GM21526 (cell line): Measurements from ENCODE around the gene CEL.
"Not testable (repeated sequence)": the region's sequence is repeated elsewhere in the genome, so short reads cannot be mapped to it uniquely, and the experiment has no call there.

ENCODE experiments used
- ATAC-seq: cut with Tn5 transposase; IDR thresholded peaks from one replicate; pipeline ENCODE4 v1.9.1; 2021; ENCODE audit warnings: moderate library complexity; ENCODE audit not compliant: unreplicated experiment, low FRiP score

CEL gene

DNA sequence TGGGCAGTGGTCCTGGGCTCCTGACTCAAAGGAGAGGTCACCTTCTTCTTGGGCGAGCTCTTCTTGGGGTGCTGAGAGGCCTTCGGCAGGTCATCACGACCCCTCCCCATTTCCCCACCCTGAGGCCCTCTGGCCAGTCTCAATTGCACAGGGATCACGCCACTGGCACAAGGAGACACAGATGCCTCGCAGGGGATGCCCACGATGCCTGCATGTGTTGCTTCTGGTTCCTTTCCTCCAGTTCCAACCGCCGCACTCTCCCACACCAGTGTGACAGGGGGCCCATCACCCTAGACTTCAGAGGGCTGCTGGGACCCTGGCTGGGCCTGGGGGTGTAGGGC lies 1.3 kb downstream of the CEL start:
- ATAC-seq, result no peak

DNA sequence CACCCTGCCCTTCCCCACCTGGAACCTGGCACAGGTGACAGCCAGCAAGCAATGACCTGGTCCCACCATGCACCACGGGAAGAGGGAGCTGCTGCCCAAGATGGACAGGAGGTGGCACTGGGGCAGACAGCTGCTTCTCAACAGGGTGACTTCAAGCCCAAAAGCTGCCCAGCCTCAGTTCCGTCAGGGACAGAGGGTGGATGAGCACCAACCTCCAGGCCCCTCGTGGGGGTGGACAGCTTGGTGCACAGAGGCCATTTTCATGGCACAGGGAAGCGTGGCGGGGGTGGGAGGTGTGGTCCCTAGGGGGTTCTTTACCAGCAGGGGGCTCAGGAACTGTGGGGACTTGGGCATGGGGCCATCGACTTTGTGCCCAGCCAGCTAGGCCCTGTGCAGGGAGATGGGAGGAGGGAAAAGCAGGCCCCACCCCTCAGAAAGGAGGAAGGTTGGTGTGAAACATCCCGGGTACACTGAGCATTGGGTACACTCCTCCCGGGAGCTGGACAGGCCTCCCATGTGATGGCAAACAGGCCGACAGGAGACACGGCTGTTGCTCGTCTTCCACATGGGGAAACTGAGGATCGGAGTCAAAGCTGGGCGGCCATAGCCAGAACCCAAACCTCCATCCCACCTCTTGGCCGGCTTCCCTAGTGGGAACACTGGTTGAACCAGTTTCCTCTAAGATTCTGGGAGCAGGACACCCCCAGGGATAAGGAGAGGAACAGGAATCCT lies 1.9 kb downstream of the CEL start:
- no peak for ATAC-seq

DNA sequence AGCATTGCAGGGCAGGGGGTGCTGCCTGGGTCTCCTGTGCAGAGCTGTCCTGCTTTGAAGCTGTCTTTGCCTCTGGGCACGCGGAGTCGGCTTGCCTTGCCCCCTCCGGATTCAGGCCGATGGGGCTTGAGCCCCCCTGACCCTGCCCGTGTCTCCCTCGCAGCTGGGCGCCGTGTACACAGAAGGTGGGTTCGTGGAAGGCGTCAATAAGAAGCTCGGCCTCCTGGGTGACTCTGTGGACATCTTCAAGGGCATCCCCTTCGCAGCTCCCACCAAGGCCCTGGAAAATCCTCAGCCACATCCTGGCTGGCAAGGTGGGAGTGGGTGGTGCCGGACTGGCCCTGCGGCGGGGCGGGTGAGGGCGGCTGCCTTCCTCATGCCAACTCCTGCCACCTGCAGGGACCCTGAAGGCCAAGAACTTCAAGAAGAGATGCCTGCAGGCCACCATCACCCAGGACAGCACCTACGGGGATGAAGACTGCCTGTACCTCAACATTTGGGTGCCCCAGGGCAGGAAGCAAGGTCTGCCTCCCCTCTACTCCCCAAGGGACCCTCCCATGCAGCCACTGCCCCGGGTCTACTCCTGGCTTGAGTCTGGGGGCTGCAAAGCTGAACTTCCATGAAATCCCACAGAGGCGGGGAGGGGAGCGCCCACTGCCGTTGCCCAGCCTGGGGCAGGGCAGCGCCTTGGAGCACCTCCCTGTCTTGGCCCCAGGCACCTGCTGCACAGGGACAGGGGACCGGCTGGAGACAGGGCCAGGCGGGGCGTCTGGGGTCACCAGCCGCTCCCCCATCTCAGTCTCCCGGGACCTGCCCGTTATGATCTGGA lies 2.7 kb downstream of the CEL start:
- no peak for ATAC-seq

DNA sequence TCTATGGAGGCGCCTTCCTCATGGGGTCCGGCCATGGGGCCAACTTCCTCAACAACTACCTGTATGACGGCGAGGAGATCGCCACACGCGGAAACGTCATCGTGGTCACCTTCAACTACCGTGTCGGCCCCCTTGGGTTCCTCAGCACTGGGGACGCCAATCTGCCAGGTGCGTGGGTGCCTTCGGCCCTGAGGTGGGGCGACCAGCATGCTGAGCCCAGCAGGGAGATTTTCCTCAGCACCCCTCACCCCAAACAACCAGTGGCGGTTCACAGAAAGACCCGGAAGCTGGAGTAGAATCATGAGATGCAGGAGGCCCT lies 3.2 kb downstream of the CEL start:
- no peak for ATAC-seq

DNA sequence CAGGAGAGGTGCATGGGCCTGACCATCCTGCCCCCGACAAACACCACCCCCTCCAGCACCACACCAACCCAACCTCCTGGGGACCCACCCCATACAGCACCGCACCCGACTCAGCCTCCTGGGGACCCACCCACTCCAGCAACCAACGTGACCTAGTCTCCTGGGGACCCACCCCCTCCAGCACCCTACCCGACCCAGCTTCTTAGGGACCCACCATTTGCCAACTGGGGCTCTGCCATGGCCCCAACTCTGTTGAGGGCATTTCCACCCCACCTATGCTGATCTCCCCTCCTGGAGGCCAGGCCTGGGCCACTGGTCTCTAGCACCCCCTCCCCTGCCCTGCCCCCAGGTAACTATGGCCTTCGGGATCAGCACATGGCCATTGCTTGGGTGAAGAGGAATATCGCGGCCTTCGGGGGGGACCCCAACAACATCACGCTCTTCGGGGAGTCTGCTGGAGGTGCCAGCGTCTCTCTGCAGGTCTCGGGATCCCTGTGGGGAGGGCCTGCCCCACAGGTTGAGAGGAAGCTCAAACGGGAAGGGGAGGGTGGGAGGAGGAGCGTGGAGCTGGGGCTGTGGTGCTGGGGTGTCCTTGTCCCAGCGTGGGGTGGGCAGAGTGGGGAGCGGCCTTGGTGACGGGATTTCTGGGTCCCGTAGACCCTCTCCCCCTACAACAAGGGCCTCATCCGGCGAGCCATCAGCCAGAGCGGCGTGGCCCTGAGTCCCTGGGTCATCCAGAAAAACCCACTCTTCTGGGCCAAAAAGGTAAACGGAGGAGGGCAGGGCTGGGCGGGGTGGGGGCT lies 4.6 kb downstream of the CEL start:
- no peak for ATAC-seq

DNA sequence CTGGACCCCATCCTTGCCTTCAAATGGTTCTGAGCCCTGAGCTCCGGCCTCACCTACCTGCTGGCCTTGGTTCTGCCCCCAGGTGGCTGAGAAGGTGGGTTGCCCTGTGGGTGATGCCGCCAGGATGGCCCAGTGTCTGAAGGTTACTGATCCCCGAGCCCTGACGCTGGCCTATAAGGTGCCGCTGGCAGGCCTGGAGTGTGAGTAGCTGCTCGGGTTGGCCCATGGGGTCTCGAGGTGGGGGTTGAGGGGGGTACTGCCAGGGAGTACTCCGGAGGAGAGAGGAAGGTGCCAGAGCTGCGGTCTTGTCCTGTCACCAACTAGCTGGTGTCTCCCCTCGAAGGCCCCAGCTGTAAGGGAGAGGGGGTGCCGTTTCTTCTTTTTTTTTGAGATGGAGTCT lies 5.2 kb downstream of the CEL start:
- no peak for ATAC-seq

DNA sequence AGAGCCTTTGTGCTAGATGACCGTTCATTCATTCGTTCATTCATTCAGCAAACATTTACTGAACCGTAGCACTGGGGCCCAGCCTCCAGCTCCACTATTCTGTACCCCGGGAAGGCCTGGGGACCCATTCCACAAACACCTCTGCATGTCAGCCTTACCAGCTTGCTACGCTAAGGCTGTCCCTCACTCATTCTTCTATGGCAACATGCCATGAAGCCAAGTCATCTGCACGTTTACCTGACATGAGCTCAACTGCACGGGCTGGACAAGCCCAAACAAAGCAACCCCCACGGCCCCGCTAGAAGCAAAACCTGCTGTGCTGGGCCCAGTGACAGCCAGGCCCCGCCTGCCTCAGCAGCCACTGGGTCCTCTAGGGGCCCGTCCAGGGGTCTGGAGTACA lies 6.0 kb downstream of the CEL start:
- no peak for ATAC-seq

DNA sequence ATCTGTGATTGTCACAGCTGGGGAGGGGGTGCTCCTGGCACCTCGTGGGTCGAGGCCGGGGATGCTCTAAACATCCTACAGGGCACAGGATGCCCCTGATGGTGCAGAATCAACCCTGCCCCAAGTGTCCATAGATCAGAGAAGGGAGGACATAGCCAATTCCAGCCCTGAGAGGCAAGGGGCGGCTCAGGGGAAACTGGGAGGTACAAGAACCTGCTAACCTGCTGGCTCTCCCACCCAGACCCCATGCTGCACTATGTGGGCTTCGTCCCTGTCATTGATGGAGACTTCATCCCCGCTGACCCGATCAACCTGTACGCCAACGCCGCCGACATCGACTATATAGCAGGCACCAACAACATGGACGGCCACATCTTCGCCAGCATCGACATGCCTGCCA lies 6.7 kb downstream of the CEL start:
- ATAC-seq, result not testable (repeated sequence)

DNA sequence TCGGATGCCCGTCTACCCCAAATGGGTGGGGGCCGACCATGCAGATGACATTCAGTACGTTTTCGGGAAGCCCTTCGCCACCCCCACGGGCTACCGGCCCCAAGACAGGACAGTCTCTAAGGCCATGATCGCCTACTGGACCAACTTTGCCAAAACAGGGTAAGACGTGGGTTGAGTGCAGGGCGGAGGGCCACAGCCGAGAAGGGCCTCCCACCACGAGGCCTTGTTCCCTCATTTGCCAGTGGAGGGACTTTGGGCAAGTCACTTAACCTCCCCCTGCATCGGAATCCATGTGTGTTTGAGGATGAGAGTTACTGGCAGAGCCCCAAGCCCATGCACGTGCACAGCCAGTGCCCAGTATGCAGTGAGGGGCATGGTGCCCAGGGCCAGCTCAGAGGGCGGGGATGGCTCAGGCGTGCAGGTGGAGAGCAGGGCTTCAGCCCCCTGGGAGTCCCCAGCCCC lies 8.8 kb downstream of the CEL start:
- ATAC-seq, result not testable (repeated sequence)

DNA sequence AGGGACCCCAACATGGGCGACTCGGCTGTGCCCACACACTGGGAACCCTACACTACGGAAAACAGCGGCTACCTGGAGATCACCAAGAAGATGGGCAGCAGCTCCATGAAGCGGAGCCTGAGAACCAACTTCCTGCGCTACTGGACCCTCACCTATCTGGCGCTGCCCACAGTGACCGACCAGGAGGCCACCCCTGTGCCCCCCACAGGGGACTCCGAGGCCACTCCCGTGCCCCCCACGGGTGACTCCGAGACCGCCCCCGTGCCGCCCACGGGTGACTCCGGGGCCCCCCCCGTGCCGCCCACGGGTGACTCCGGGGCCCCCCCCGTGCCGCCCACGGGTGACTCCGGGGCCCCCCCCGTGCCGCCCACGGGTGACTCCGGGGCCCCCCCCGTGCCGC lies 9.2 kb downstream of the CEL start:
- ATAC-seq, result not testable (repeated sequence)

DNA sequence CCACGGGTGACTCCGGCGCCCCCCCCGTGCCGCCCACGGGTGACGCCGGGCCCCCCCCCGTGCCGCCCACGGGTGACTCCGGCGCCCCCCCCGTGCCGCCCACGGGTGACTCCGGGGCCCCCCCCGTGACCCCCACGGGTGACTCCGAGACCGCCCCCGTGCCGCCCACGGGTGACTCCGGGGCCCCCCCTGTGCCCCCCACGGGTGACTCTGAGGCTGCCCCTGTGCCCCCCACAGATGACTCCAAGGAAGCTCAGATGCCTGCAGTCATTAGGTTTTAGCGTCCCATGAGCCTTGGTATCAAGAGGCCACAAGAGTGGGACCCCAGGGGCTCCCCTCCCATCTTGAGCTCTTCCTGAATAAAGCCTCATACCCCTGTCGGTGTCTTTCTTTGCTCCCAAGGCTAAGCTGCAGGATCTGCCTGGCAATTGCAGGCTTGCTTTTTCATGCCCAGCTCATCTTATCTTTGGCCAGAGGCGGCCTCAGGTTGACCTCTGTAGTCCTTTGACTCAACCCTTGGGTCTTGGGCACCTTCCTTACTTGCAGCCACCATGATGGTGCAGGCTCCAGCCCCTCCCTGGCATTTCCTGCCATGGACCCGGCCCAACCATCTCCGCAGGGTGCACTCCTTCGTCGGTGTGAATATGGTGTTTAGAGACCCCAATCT lies 9.8 kb downstream of the CEL start:
- no peak for ATAC-seq

DNA sequence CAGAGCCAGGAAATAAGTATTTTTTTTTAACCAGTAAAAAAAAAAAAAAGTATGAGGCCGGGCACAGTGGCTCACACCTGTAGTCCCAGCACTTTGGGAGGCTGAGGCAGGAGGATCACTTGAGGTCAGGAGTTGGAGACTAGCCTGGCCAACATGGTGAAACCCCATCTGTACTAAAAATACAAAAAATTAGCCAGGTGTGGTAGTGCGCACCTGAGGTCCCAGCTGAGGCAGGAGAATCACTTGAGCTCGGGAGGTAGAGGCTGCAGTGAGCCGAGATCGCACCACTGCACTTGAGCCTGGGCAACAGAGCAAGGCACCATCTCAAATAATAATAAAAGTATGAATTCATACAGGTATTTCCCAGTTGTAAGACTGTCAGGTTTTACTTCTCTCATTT lies 10.4 kb downstream of the CEL start:
- ATAC-seq, result not testable (repeated sequence)

DNA sequence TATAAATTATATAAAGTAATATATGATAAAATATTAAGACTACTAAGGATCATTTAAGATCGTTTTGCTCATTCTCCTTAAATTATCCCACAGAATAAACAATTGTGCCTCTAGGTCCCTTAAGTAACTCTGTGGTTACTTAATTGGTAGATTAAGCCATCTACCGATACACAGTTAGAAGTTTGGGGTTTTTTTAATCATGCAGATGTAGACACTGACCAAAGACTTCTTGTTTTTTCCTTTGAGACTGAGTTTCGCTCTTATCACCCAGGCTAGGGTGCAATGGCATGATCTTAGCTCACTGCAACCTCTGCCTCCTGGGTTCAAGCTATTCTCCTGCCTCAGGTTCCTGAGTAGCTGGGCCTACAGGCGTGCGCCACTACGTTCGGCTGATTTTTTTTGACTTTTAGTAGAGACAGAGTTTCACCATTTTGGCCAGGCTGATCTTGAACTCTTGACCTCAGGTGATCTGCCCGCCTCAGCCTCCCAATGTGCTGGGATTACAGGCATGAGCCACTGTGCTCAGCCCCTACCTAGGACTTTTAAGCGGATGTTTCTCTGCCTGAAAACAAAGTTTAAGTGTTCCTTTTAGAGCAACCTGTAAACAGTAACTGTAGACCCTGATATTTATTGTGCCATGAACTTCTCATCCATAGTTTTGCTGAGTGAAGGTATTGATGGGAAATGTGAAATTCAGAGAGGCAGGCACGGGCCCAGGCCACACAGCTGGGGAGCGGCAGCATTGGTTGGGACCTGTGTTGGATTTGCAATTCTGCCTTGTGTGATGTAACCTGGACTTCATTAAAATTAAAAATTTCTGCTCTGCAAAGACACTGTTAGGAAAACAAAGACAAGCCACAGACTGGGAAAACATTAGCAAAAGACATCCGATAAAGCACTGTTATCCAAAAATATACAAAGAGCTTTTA lies 11.6 kb downstream of the CEL start:
- ATAC-seq, result no peak

DNA sequence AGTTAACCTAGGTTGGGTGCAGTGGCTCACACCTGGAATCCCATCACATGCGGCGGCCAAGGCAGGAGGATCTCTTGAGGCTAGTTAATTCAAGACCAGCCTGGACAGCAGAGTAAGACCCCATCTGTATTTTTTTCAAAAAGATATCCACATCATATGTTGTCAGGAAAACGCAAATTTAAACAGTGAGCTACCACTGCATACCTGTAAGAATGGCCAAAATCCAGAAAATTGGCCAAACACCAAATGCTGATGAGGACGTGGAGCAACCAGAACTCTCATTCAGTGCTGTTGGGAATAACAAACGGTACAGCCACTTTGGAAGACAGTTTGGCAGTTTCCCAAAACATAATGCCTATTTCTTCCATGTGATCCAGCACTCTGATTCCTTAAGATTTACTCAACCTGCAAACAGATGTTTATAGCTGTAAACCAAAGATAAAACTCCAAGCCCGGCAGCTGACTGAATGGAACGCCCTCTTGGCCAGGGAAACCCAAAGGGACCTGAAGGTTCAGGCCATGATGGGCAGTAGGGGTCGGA lies 12.4 kb downstream of the CEL start:
- no peak for ATAC-seq

DNA sequence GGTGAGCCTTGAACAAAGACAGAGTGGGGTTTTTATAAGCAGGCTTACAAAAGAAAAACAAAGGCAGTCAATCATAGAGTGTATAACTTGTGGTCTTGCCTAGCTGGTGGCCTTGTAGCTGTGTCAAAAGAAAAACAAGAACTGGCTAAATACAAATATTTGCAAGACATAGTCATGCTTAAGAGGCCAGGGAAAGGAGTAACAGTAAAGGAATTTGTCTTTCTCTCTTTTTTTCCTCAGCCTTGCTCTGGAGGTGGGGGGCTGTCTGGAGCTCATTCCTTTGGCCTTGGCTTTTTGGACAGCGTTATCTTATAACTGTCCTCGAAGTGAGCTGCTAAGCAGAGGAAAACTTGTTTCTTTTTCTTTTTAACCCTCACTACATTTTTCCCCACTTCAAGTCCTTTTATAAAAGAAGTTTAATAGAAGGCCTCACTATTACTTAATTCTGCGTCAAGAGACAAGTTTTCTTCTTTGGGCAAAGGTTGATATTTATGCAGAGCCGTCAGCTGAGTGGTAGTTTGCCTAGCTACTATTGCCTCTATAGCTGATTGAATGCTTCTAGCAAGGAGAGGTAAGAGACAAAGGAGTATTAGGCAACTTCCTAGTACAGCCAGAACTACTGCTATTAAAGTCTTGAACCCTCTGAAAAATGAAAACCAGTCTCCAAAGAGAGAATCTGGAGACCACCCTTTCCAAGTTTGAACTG lies 14.3 kb downstream of the CEL start:
- ATAC-seq, result no peak

DNA sequence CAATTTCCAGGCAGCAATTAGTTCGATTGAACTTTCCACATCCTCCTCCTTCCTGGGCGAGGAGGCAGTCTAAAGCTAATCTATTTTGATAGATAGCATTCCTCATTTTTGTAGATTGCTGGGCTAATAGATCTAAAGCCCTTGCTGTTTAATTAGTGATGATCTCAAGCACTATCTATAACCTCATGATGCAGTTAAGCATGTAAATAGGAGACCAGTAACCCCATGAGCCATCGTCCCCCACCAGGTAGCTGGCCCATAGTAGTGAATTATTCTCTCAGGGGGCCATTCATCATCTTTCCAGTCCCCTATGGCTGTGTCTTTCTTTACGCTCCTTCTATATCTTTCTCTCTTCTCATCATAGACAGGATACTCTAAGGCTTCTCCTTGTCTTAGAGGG lies 14.9 kb downstream of the CEL start:
- ATAC-seq, result no peak

DNA sequence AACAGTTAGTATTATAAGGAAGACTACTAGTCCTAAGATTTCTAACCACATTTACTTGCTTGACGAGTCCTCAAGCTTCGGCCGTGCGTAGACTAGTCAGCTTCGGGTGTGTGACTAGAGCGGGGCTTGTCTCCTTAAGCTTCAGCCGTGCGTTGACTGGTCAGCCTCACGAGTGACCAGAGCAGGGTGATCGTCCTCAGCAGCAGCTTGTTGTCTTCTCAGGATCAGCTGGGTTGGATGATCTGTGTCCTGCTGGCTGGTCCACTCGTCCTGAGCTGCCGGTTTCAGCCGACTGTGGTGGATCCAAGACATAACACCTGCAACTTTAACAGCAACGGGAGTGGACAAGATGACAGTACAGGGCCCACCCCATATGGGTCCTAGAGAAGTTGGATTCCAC lies 16.7 kb downstream of the CEL start:
- ATAC-seq, result no peak

DNA sequence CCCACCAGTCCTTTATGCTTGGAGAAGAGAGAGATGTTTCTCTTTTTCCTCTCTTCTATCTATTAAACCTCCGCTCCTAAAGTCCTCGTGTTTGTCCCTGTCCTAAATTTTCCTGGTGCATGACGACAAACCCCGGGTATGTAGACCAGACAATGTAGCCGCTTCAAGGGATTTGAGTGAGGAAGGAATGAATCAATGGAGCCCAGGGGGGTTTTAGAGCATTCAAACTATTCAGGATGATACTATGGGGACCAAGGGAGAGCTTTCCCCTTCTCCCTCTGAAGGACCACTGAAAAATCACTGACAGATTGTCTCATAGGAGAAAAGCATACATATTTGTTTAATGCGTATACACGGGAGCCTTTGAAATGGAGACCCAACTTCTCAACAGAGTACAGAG lies 18.4 kb downstream of the CEL start:
- ATAC-seq, result no peak
